Mesenchymal stem cell (in vitro differentiated cells and primary cell): ENCODE results near the gene KAT7.

ENCODE experiments used
- DNase-seq: peaks from one replicate; pipeline ENCODE4 v3.0.0-alpha.2; 2013
- H2AFZ ChIP-seq: one replicate; pipeline ENCODE4 v1.6.1; 2013; ENCODE audit warnings: low read depth, mild to moderate bottlenecking, control low read depth, inconsistent platforms, low read length, moderate library complexity
- H2AK5ac ChIP-seq: 2 replicates; pipeline ENCODE4 v1.6.1; 2013; ENCODE audit warnings: low read length, moderate library complexity, mild to moderate bottlenecking, inconsistent platforms; ENCODE audit not compliant: severe bottlenecking
- H2BK120ac ChIP-seq: one replicate; pipeline ENCODE4 v1.6.1; 2013; ENCODE audit warnings: low read depth, mild to moderate bottlenecking, inconsistent platforms, low read length, moderate library complexity
- H2BK12ac ChIP-seq, 2 experiments: one replicate each; pipeline ENCODE4 v1.6.1; 2013; ENCODE audit warnings: inconsistent platforms in 2 of 2, low read length in 2 of 2, mild to moderate bottlenecking in 2 of 2, moderate library complexity in 2 of 2, control low read depth in 1 of 2
- H2BK15ac ChIP-seq: one replicate; pipeline ENCODE4 v1.6.1; 2013; ENCODE audit warnings: mild to moderate bottlenecking, low read depth, inconsistent platforms; ENCODE audit not compliant: poor library complexity, severe bottlenecking
- H2BK5ac ChIP-seq: 2 replicates; pipeline ENCODE4 v1.6.1; 2013; ENCODE audit warnings: low read depth, mild to moderate bottlenecking, low read length, control low read depth, inconsistent platforms; ENCODE audit not compliant: poor library complexity, severe bottlenecking
- H3K14ac ChIP-seq, 2 experiments: one replicate each; pipeline ENCODE4 v1.6.1; 2013; ENCODE audit warnings: inconsistent platforms in 2 of 2, low read length in 2 of 2, control low read depth in 1 of 2, mild to moderate bottlenecking in 1 of 2, moderate library complexity in 1 of 2
- H3K18ac ChIP-seq, 2 experiments: one replicate each; pipeline ENCODE4 v1.6.1; 2013; ENCODE audit warnings: inconsistent platforms in 2 of 2, low read length in 2 of 2, control low read depth in 1 of 2, low read depth in 1 of 2, mild to moderate bottlenecking in 1 of 2
- H3K23ac ChIP-seq, 2 experiments: one replicate each; pipeline ENCODE4 v1.6.1; 2013; ENCODE audit warnings: inconsistent platforms in 2 of 2, low read length in 2 of 2, mild to moderate bottlenecking in 2 of 2, moderate library complexity in 2 of 2, control low read depth in 1 of 2
- H3K27ac ChIP-seq: 2 replicates; pipeline ENCODE4 v1.5.1; 2013; ENCODE audit warnings: mild to moderate bottlenecking, moderate library complexity, low read length, control low read depth, inconsistent platforms; ENCODE audit not compliant: poor library complexity, severe bottlenecking
- H3K27me3 ChIP-seq, 2 experiments: 2 replicates each; pipeline versions ENCODE4 v1.6.1 to v1.7.0; 2013; ENCODE audit warnings: low read length in 2 of 2, mild to moderate bottlenecking in 2 of 2, moderate library complexity in 2 of 2, control low read depth in 1 of 2, inconsistent platforms in 1 of 2; ENCODE audit not compliant: control insufficient read depth in 1 of 2, insufficient read depth in 1 of 2
- H3K36me3 ChIP-seq, 2 experiments: 2 replicates each; pipeline versions ENCODE4 v1.6.1 to v1.7.0; 2013; ENCODE audit warnings: low read length in 2 of 2, control low read depth in 1 of 2, inconsistent platforms in 1 of 2, low read depth in 1 of 2, mild to moderate bottlenecking in 1 of 2; ENCODE audit not compliant: insufficient read depth in 2 of 2, control insufficient read depth in 1 of 2
- H3K4ac ChIP-seq, 2 experiments: one replicate each; pipeline ENCODE4 v1.6.1; 2013; ENCODE audit warnings: inconsistent platforms in 2 of 2, low read length in 2 of 2, mild to moderate bottlenecking in 2 of 2, moderate library complexity in 2 of 2, control low read depth in 1 of 2, low read depth in 1 of 2
- H3K4me1 ChIP-seq: 2 replicates; pipeline ENCODE4 v1.6.1; 2013; ENCODE audit warnings: low read depth, low read length, control low read depth; ENCODE audit not compliant: control insufficient read depth, insufficient read depth
- H3K4me2 ChIP-seq: 2 replicates; pipeline ENCODE4 v1.6.1; 2013; ENCODE audit warnings: low read length, mild to moderate bottlenecking, inconsistent platforms; ENCODE audit not compliant: poor library complexity, severe bottlenecking
- H3K4me3 ChIP-seq, 2 experiments: 2 replicates each; pipeline versions ENCODE4 v1.5.1 to v1.7.0; 2013; ENCODE audit warnings: low read length in 2 of 2, mild to moderate bottlenecking in 2 of 2, control low read depth in 1 of 2, low read depth in 1 of 2; ENCODE audit not compliant: insufficient read depth in 1 of 2
- H3K79me1 ChIP-seq: replicated peaks from 2 replicates; pipeline ENCODE4 v1.6.1; 2013; ENCODE audit warnings: mild to moderate bottlenecking, control low read depth, low read length, inconsistent platforms; ENCODE audit not compliant: poor library complexity, severe bottlenecking
- H3K9ac ChIP-seq: 2 replicates; pipeline ENCODE4 v1.7.0; 2013; ENCODE audit warnings: mild to moderate bottlenecking, low read length, moderate library complexity
- H3K9me3 ChIP-seq: 2 replicates; pipeline ENCODE4 v1.7.0; 2013; ENCODE audit warnings: mild to moderate bottlenecking, low read length; ENCODE audit not compliant: control insufficient read depth
- H4K8ac ChIP-seq: one replicate; pipeline ENCODE4 v1.6.1; 2013; ENCODE audit warnings: inconsistent platforms, mild to moderate bottlenecking, low read length, moderate library complexity
- H4K91ac ChIP-seq: one replicate; pipeline ENCODE4 v1.6.1; 2013; ENCODE audit warnings: mild to moderate bottlenecking, low read length, inconsistent platforms
- WGBS: methylation state at CpG from one replicate; pipeline ENCODE4 v1.1.7; 2013; ENCODE audit warnings: mixed read lengths; 5-methylcytosine and 5-hydroxymethylcytosine counted together

The KAT7 gene

GRCh38 chr17:49874911-49875310 is 86.4 kb downstream of the KAT7 start:
- Histone ChIP-seq H3K23ac (no peak overlapping the region), H2AFZ (no peak overlapping the region), H3K27me3 (peaks cover 64 to 74% of the 10 kb centered on the region in 2 experiments), H3K4me1 (peaks cover 5% of the 10 kb centered on the region), H2BK12ac (no peak overlapping the region), H2AK5ac (no peak overlapping the region), H3K79me1 (no peaks in the 10 kb centered on the region), H3K9me3 (no peaks in the 10 kb centered on the region), H3K36me3 (no peaks in the 10 kb centered on the region), H3K14ac (no peak overlapping the region), H2BK120ac (no peak overlapping the region), H3K4me3 (no peak overlapping the region), H4K8ac (no peak overlapping the region), H2BK5ac (no peak overlapping the region), H3K4ac (no peak overlapping the region), H3K9ac (no peak overlapping the region), H4K91ac (no peak overlapping the region), H3K4me2 (no peak overlapping the region), H3K27ac (no peak overlapping the region), H2BK15ac (no peak overlapping the region), H3K18ac (no peak overlapping the region)
- no peak for DNase-seq
- WGBS, result no CpG with 5 or more reads among the region's 2 CpGs

DNA sequence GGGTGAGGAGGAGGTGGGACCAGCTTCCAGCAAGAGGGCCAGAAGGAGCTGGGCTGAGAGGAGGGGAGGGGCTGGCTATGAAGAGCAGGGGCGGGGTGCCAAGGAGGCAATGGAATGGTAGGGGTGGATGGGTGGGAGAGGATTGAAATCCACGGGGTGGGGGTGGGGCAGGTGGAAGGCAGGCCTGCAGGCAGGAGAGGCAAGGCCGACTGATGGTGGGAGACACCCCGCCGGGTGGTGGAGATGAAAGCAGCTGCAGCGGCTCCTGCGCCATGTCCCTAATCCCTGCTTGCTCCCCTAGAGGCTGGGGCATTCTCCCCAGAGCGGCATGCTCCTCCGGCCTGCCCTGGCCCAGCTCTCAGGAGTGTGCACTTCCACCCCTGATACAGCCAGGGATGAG is 87.2 kb downstream of the KAT7 start:
- Histone ChIP-seq H2BK5ac (no peak overlapping the region), H3K4ac (no peak overlapping the region), H3K27me3 (peaks cover 62 to 74% of the 10 kb centered on the region in 2 experiments), H2AFZ (no peak overlapping the region), H3K4me2 (peak overlapping the region; percentile 10), H3K18ac (no peak overlapping the region), H2BK15ac (no peak overlapping the region), H3K79me1 (no peaks in the 10 kb centered on the region), H3K14ac (no peak overlapping the region), H3K4me1 (peaks cover 10% of the 10 kb centered on the region), H2AK5ac (no peak overlapping the region), H3K9ac (no peak overlapping the region), H4K8ac (no peak overlapping the region), H2BK120ac (no peak overlapping the region), H2BK12ac (no peak overlapping the region), H3K27ac (no peak overlapping the region), H3K23ac (no peak overlapping the region), H4K91ac (no peak overlapping the region), H3K36me3 (no peaks in the 10 kb centered on the region), H3K4me3 (no peak overlapping the region), H3K9me3 (no peaks in the 10 kb centered on the region)
- no peak for DNase-seq
- 19% methylated on average over 9 of the region's 9 CpGs for WGBS

- DNase-seq, result no peak
- no peaks in the 10 kb centered on the region for H3K36me3 ChIP-seq
- no peak overlapping the region for H3K27ac ChIP-seq
- H3K27me3 ChIP-seq, result peaks cover 75 to 83% of the 10 kb centered on the region in 2 experiments
- WGBS, result 53% methylated on average over 11 of the region's 14 CpGs
- no peak overlapping the region for H3K18ac ChIP-seq
- H3K9me3 ChIP-seq, result no peaks in the 10 kb centered on the region
- H3K4me2 ChIP-seq, result no peak overlapping the region
- H4K91ac ChIP-seq, result peak overlapping the region; percentile 62
- H3K9ac ChIP-seq, result no peak overlapping the region
- no peaks in the 10 kb centered on the region for H3K79me1 ChIP-seq
- no peak overlapping the region for H2BK15ac ChIP-seq
- no peak overlapping the region for H3K4me3 ChIP-seq
- H2AK5ac ChIP-seq, result no peak overlapping the region
- no peak overlapping the region for H2AFZ ChIP-seq
- no peak overlapping the region for H2BK12ac ChIP-seq
- no peak overlapping the region for H2BK120ac ChIP-seq
- peaks cover 11% of the 10 kb centered on the region for H3K4me1 ChIP-seq
- no peak overlapping the region for H3K14ac ChIP-seq
- H4K8ac ChIP-seq, result no peak overlapping the region
- H3K4ac ChIP-seq, result no peak overlapping the region
- H2BK5ac ChIP-seq, result no peak overlapping the region
- no peak overlapping the region for H3K23ac ChIP-seq
These were observed 90.7 kb downstream of the KAT7 start for GRCh38 chr17:49878931-49879904.

DNA sequence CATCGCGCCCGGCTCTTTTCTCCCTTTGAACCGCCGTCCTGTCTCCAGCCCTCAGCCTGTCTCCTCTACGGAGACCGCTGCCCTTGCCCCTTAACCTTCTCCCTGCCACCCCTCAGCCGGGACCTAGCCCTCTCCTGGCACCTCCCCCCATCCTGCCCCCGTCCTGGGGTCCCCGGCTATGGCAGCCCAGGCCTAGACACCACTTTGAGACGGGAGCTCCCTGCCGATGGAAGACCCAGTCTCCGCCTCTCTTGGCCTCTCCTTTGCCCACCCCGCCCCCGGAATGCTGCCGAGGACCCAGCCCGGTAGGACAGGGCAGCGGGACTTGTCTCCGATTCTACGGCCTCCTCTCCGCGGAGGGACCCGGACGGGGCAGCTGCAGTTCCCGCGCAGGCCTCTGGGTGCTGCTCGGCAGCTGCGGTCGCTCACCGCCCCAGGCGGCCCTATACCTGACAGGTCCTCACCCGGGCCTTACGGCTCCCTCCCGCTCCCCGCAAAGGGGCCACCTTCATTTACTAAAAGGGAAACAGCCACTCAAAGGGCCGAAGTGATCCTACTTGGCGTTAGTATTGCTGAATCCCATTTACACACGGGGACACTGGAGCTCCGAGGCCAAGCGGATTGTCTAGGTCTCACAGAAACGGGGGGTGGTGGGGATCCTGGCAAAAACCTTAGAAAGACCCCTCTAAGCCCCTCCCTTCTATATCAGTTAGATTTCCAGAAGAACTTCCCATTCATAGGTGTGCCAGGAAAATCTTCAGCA is 92.0 kb downstream of the KAT7 start:
- Histone ChIP-seq H2AFZ (no peak overlapping the region), H3K4me1 (peaks cover 10% of the 10 kb centered on the region), H2AK5ac (no peak overlapping the region), H3K27ac (no peak overlapping the region), H3K79me1 (no peaks in the 10 kb centered on the region), H3K23ac (no peak overlapping the region), H3K4me2 (peak overlapping the region; percentile 20), H3K14ac (no peak overlapping the region), H2BK15ac (no peak overlapping the region), H2BK12ac (no peak overlapping the region), H2BK120ac (no peak overlapping the region), H3K18ac (no peak overlapping the region), H3K9ac (peak overlapping the region; percentile 49), H3K4ac (no peak overlapping the region), H4K8ac (no peak overlapping the region), H2BK5ac (no peak overlapping the region), H3K27me3 (peaks cover 71 to 75% of the 10 kb centered on the region in 2 experiments), H4K91ac (no peak overlapping the region), H3K9me3 (no peaks in the 10 kb centered on the region), H3K4me3 (no peak overlapping the region), H3K36me3 (no peaks in the 10 kb centered on the region)
- DNase-seq, result peak; percentile 62
- WGBS, result 2% methylated on average over 35 of the region's 41 CpGs
